ENCODE data around the gene TASP1.

GRCh38 chr20:13389115-13389514, 249.6 kb downstream of the TASP1 start:
- TF ChIP-seq CTCF (IDR thresholded peaks at IDR 0.05) (no peak), POLR2AphosphoS5 (IDR thresholded peaks at IDR 0.05; ENCODE audit: low read depth, low read length) (no peak), REST (IDR thresholded peaks at IDR 0.05; ENCODE audit: insufficient read depth in 1 of 2, low read depth in 2 of 2, low read length in 1 of 2) (no peak)

All from Panc1 (cell line).